ENCODE measurements around the gene PDE2A. TPM values are rescaled to one million over a fixed set of nuclear protein-coding genes. Genes with fewer than 3 reads are reported as not detected.

Gene PDE2A
- total and polyA plus RNA-seq, 11 donors: 16.8 to 53.7 (median 23.7) TPM

DNA sequence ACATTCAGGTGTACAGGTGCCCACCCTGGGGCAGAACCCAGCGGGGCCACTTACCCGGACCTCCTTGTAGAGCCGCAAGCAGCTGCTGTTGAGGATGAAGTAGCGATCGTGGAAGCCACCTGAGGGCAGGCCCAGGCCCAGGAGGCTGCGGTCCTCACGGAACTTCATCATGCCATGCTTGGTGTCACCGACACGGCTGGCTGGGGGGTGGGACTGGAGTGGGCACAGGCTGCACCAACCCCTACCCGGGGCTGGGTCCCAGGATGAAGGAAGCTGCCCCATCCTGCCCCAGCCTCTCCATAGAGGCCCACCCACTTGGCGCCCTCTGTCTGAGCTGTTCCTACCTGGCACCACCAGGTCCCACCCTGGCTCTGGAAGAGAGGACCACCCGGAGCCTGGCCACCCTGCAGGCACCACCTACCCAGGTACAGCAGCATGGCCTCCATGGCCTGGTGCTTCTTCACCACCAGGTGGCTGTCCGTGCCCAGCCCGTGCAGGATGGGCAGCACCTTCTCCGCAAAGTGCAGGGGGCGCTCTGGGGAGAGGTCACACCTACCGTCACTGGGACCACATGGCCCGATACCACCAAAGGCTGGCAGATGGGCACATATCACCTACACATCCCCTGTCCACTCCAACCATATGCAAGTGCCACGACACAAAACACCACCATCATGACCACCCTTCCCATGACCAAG, 19.2 kb upstream of the PDE2A start:
- Histone ChIP-seq H3K27me3 (no peaks in the 10 kb centered on the region), H3K4me1 (peaks cover 0 to 26% (median 2%) of the 10 kb centered on the region in 12 donors), H3K36me3 (peaks cover 0 to 100% (median 97%) of the 10 kb centered on the region in 9 donors), H3K4me3 (no peak overlapping the region), H3K27ac (no peak overlapping the region), H3K9me3 (no peaks in the 10 kb centered on the region)
- ATAC-seq (no peak), DNase-seq (no peak)
- WGBS, 4 donors: 91 to 96% (median 96%) methylated on average over 10 to 19 of the region's 19 CpGs
- TF ChIP-seq, protein P1, sequence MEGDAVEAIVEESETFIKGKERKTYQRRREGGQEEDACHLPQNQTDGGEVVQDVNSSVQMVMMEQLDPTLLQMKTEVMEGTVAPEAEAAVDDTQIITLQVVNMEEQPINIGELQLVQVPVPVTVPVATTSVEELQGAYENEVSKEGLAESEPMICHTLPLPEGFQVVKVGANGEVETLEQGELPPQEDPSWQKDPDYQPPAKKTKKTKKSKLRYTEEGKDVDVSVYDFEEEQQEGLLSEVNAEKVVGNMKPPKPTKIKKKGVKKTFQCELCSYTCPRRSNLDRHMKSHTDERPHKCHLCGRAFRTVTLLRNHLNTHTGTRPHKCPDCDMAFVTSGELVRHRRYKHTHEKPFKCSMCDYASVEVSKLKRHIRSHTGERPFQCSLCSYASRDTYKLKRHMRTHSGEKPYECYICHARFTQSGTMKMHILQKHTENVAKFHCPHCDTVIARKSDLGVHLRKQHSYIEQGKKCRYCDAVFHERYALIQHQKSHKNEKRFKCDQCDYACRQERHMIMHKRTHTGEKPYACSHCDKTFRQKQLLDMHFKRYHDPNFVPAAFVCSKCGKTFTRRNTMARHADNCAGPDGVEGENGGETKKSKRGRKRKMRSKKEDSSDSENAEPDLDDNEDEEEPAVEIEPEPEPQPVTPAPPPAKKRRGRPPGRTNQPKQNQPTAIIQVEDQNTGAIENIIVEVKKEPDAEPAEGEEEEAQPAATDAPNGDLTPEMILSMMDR (IDR thresholded peaks at IDR 0.05): no peak
- TF ChIP-seq POLR2A (IDR thresholded peaks at IDR 0.05): no peak
- intact Hi-C loops (cut with DNase I): loop anchor here in 1 of 10 donors (10.0 kb wide), 1 partner anchor 1121 kb away; no protein-coding TSS in a partner anchor

DNA sequence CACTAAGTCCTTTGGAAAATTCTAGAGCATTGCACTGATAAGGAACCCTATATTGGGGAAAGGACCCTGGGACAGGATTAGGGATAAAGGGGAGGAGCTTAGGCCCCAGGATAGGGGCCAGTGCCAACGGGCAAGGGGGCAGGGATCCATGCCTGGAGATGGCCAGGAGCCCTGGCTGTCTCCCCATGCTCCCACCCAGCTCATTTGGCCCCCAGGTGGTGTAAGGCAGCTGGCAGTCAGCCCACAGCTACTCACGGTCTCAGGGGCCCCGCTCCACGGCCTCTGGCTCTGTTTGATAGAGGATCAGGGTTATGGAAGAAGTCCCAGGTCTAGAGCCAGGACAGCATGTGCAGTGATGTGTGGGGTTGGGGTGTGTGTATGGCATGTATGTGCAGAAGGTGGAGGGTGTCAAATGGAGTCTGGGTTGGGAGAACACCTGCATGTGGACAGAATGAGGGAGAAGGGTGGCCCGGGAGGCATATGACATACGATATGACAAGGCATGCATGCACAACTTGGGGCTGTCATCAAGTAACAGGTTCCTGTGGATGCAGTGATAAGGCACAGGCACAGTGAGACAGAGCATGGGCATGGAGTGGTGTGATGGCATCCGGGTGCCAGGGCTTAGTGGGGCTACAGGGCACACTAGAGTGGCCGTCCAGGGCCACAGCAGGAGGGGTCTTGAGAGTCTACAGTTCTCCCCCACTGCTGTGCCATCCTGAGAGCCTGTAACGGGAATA, 18.4 kb upstream of the PDE2A start:
- ATAC-seq (peak; percentile 9 to 54 (median 22)), DNase-seq (no peak)
- Histone ChIP-seq H3K27me3 (no peaks in the 10 kb centered on the region), H3K4me1 (peaks cover 0 to 34% (median 3%) of the 10 kb centered on the region in 12 donors), H3K4me3 (no peak overlapping the region), H3K9me3 (no peaks in the 10 kb centered on the region), H3K27ac (no peak overlapping the region), H3K36me3 (peaks cover 0 to 100% (median 98%) of the 10 kb centered on the region in 9 donors)
- intact Hi-C loops (cut with DNase I): loop anchor here in 1 of 10 donors (10.0 kb wide), 1 partner anchor 1122 kb away; no protein-coding TSS in a partner anchor
- TF ChIP-seq, protein P1 (IDR thresholded peaks at IDR 0.05): no peak
- no peak for TF ChIP-seq POLR2A (IDR thresholded peaks at IDR 0.05)
- 48 to 63% (median 55%) methylated on average over 9 of the region's 9 CpGs for WGBS, 4 donors

DNA sequence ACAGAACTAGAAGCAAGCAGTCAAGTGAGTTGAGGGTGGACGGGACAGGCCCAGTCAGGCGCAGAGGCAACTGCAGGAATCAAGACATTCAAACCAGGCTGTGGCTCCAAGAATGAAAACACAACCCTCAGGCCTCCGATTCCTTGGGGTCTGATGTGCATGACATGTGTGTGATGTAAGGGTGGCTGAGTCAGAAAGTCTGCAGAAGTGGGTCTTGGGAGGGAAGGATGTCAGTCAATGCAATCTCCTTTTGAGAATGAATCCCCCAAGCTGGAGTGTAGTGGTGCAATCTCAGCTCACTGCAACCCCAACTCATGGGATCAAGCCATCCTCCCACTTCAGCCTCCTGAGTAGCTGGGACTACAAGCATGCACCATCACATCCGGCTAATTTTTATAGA, 15.9 kb upstream of the PDE2A start:
- DNase-seq (no peak), ATAC-seq (no peak)
- peaks cover 0 to 58% (median 20%) of the 10 kb centered on the region in 12 donors for H3K4me1 ChIP-seq
- H3K36me3 ChIP-seq: peaks cover 0 to 100% (median 93%) of the 10 kb centered on the region in 9 donors
- intact Hi-C loops (cut with DNase I): loop anchor here in 1 of 10 donors (10.0 kb wide), 1 partner anchor 1125 kb away; no protein-coding TSS in a partner anchor
- no peaks in the 10 kb centered on the region for H3K9me3 ChIP-seq
- no peak overlapping the region for H3K4me3 ChIP-seq
- H3K27me3 ChIP-seq: no peaks in the 10 kb centered on the region
- TF ChIP-seq, protein P1 (IDR thresholded peaks at IDR 0.05): no peak
- TF ChIP-seq POLR2A (IDR thresholded peaks at IDR 0.05): no peak
- WGBS, 4 donors: 88 to 92% (median 90%) methylated on average over 4 of the region's 4 CpGs
- H3K27ac ChIP-seq: no peak overlapping the region

GRCh38 chr11:72688929-72689328, 14.7 kb upstream of the PDE2A start:
- 76 to 89% (median 82%) methylated on average over 7 of the region's 7 CpGs for WGBS, 4 donors
- DNase-seq: no peak
- H3K27ac ChIP-seq: peak overlapping the region in 3 of 12 donors; percentile 17 to 24 (median 17)
- H3K4me3 ChIP-seq: no peak overlapping the region
- TF ChIP-seq, protein P1 (IDR thresholded peaks at IDR 0.05): no peak
- no peak for TF ChIP-seq POLR2A (IDR thresholded peaks at IDR 0.05)
- intact Hi-C loops (cut with DNase I): loop anchor here in 5 of 10 donors (10.0 kb wide), 2 partner anchors 204 to 214 kb away; no protein-coding TSS in a partner anchor
- no peaks in the 10 kb centered on the region for H3K9me3 ChIP-seq
- H3K27me3 ChIP-seq: no peaks in the 10 kb centered on the region
- H3K36me3 ChIP-seq: peaks cover 0 to 100% (median 90%) of the 10 kb centered on the region in 9 donors
- ATAC-seq: peak in 1 of 4 donors; percentile 14
- peaks cover 0 to 70% (median 31%) of the 10 kb centered on the region in 12 donors for H3K4me1 ChIP-seq

All from heart left ventricle (tissue), 16 donors.